D721Med (cell line): ENCODE results near the gene PAPSS2.

Experiments
- DNase-seq: peaks from one replicate; pipeline ENCODE4 v3.0.0; 2011; ENCODE audit warnings: low spot score; ENCODE audit not compliant: insufficient read length
- FAIRE-seq: peaks from 2 replicates; lab custom pipeline; 2011; peaks lifted over from hg19 to GRCh38; lab: Jason Lieb, UNC
- CTCF ChIP-seq: IDR thresholded peaks from 2 replicates; pipeline ENCODE4 v1.5.1; 2012; ENCODE audit warnings: mild to moderate bottlenecking, control low read depth; ENCODE audit not compliant: insufficient read depth; ENCODE audit errors: missing control alignments

PAPSS2 gene

GRCh38 chr10:87661861-87662785 is 2.4 kb downstream of the PAPSS2 start:
- FAIRE-seq = no peak
- DNase-seq = no peak
- no peak for TF ChIP-seq CTCF

- FAIRE-seq = no peak
- TF ChIP-seq CTCF = no peak
Observed at GRCh38 chr10:87664276-87664701, 4.6 kb downstream of the PAPSS2 start.

GRCh38 chr10:87667493-87667892 is 7.8 kb downstream of the PAPSS2 start:
- FAIRE-seq (no peak), DNase-seq (no peak)

More at GRCh38 chr10:87664276-87664701, 4.6 kb downstream of the PAPSS2 start:
- DNase-seq = no peak

GRCh38 chr10:87668324-87669074 is 8.8 kb downstream of the PAPSS2 start:
- FAIRE-seq = no peak
- no peak for TF ChIP-seq CTCF
- DNase-seq = no peak

More at GRCh38 chr10:87667493-87667892, 7.8 kb downstream of the PAPSS2 start:
- no peak for TF ChIP-seq CTCF

- no peak for DNase-seq
- TF ChIP-seq CTCF = no peak
- FAIRE-seq = no peak
Observed at GRCh38 chr10:87669752-87670151, 10.1 kb downstream of the PAPSS2 start.

- no peak for FAIRE-seq
- no peak for TF ChIP-seq CTCF
- DNase-seq = no peak
Observed at GRCh38 chr10:87670586-87670985, 10.9 kb downstream of the PAPSS2 start.
